GM21423 (cell line): ENCODE data around the gene SYDE2.
"Not testable (repeated sequence)": the region's sequence is repeated elsewhere in the genome, so short reads cannot be mapped to it uniquely, and the experiment has no call there.

Experiments used
- ATAC-seq: cut with Tn5 transposase; IDR thresholded peaks from one replicate; pipeline ENCODE4 v1.9.1; 2021; ENCODE audit warnings: mild to moderate bottlenecking, moderate library complexity; ENCODE audit not compliant: unreplicated experiment

The SYDE2 gene

GRCh38 chr1:85219853-85220610, 19.2 kb upstream of the SYDE2 start:
- ATAC-seq = no peak

GRCh38 chr1:85216697-85217096, 15.9 kb upstream of the SYDE2 start:
- no peak for ATAC-seq

GRCh38 chr1:85214654-85215053, 13.8 kb upstream of the SYDE2 start:
- no peak for ATAC-seq

GRCh38 chr1:85208488-85208887, 7.7 kb upstream of the SYDE2 start:
- no peak for ATAC-seq

GRCh38 chr1:85203573-85204171, 2.9 kb upstream of the SYDE2 start:
- no peak for ATAC-seq

- ATAC-seq = no peak
Observed at GRCh38 chr1:85202864-85203255, 2.0 kb upstream of the SYDE2 start.

GRCh38 chr1:85202092-85202863, 1.5 kb upstream of the SYDE2 start:
- no peak for ATAC-seq

- peak; percentile 43 for ATAC-seq
Observed at GRCh38 chr1:85201340-85202091, 700 bp upstream of the SYDE2 start.

- ATAC-seq = no peak
Observed at GRCh38 chr1:85199667-85200462, 951 bp downstream of the SYDE2 start.

- ATAC-seq = no peak
Observed at GRCh38 chr1:85198864-85199263, 2.0 kb downstream of the SYDE2 start.

- no peak for ATAC-seq
Observed at GRCh38 chr1:85196358-85196757, 4.5 kb downstream of the SYDE2 start.

GRCh38 chr1:85195703-85196102, 5.1 kb downstream of the SYDE2 start:
- ATAC-seq = no peak

GRCh38 chr1:85192129-85192528, 8.7 kb downstream of the SYDE2 start:
- not testable (repeated sequence) for ATAC-seq

- ATAC-seq = no peak
Observed at GRCh38 chr1:85189120-85189519, 11.7 kb downstream of the SYDE2 start.

- no peak for ATAC-seq
Observed at GRCh38 chr1:85188530-85188929, 12.3 kb downstream of the SYDE2 start.

GRCh38 chr1:85187021-85187420, 13.8 kb downstream of the SYDE2 start:
- not testable (repeated sequence) for ATAC-seq

- no peak for ATAC-seq
Observed at GRCh38 chr1:85184245-85184644, 16.6 kb downstream of the SYDE2 start.

GRCh38 chr1:85182700-85183099, 18.1 kb downstream of the SYDE2 start:
- ATAC-seq = no peak

- no peak for ATAC-seq
Observed at GRCh38 chr1:85180869-85181268, 19.9 kb downstream of the SYDE2 start.

GRCh38 chr1:85179522-85179921, 21.3 kb downstream of the SYDE2 start:
- no peak for ATAC-seq
